Measurements from ENCODE around the gene RHOBTB1.

DNA sequence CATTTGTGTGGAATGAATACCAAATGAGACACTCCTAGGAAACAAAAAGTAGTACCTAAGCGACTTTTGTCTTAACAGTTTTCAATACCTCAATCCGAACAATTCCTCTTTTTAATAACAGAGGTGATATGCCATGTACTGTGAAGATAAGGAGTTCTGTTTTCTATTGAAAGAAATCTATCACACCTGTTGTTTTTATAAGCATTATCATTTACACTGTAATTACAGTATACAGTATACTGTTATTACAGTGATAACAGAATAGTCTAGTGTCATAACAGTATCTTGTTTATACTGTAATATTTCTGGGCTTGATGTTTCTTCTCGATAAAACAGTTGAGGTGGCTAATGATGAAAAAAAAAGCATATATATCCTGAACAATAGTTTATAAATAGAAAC lies 9.4 kb upstream of the RHOBTB1 start:
- TF ChIP-seq, protein P1, sequence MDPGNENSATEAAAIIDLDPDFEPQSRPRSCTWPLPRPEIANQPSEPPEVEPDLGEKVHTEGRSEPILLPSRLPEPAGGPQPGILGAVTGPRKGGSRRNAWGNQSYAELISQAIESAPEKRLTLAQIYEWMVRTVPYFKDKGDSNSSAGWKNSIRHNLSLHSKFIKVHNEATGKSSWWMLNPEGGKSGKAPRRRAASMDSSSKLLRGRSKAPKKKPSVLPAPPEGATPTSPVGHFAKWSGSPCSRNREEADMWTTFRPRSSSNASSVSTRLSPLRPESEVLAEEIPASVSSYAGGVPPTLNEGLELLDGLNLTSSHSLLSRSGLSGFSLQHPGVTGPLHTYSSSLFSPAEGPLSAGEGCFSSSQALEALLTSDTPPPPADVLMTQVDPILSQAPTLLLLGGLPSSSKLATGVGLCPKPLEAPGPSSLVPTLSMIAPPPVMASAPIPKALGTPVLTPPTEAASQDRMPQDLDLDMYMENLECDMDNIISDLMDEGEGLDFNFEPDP (CRISPR knock-in tag; IDR thresholded peaks at IDR 0.05): no peak
- TF ChIP-seq, protein P2, sequence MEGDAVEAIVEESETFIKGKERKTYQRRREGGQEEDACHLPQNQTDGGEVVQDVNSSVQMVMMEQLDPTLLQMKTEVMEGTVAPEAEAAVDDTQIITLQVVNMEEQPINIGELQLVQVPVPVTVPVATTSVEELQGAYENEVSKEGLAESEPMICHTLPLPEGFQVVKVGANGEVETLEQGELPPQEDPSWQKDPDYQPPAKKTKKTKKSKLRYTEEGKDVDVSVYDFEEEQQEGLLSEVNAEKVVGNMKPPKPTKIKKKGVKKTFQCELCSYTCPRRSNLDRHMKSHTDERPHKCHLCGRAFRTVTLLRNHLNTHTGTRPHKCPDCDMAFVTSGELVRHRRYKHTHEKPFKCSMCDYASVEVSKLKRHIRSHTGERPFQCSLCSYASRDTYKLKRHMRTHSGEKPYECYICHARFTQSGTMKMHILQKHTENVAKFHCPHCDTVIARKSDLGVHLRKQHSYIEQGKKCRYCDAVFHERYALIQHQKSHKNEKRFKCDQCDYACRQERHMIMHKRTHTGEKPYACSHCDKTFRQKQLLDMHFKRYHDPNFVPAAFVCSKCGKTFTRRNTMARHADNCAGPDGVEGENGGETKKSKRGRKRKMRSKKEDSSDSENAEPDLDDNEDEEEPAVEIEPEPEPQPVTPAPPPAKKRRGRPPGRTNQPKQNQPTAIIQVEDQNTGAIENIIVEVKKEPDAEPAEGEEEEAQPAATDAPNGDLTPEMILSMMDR (IDR thresholded peaks at IDR 0.05 in 2 of 3, conservative IDR thresholded peaks at IDR 0.05 in 1 of 3; ENCODE audit: insufficient read depth in 2 of 3, low read depth in 1 of 3, low read length in 3 of 3): no peak
- TF ChIP-seq CEBPB (tag; IDR thresholded peaks at IDR 0.05): no peak
- no peak for TF ChIP-seq GABPA (tag; conservative IDR thresholded peaks at IDR 0.05; ENCODE audit: low read depth)
- no peak for TF ChIP-seq POLR2A (conservative IDR thresholded peaks at IDR 0.05)
- no peak for TF ChIP-seq RFX5 (IDR thresholded peaks at IDR 0.05; ENCODE audit: low read depth, low read length)
- TF ChIP-seq, protein P3, sequence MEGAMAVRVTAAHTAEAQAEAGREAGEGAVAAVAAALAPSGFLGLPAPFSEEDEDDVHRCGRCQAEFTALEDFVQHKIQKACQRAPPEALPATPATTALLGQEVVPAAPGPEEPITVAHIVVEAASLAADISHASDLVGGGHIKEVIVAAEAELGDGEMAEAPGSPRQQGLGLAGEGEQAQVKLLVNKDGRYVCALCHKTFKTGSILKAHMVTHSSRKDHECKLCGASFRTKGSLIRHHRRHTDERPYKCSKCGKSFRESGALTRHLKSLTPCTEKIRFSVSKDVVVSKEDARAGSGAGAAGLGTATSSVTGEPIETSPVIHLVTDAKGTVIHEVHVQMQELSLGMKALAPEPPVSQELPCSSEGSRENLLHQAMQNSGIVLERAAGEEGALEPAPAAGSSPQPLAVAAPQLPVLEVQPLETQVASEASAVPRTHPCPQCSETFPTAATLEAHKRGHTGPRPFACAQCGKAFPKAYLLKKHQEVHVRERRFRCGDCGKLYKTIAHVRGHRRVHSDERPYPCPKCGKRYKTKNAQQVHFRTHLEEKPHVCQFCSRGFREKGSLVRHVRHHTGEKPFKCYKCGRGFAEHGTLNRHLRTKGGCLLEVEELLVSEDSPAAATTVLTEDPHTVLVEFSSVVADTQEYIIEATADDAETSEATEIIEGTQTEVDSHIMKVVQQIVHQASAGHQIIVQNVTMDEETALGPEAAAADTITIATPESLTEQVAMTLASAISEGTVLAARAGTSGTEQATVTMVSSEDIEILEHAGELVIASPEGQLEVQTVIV (CRISPR knock-in tag; IDR thresholded peaks at IDR 0.05; ENCODE audit: borderline replicate concordance): no peak
- TF ChIP-seq PHB2 (IDR thresholded peaks at IDR 0.05; ENCODE audit: low read depth): no peak
- TF ChIP-seq ZNF696 (CRISPR knock-in tag; conservative IDR thresholded peaks at IDR 0.05): no peak
- no peak for TF ChIP-seq ARNT (IDR thresholded peaks at IDR 0.05)
- TF ChIP-seq CHD4 (IDR thresholded peaks at IDR 0.05; ENCODE audit: insufficient read depth, insufficient replicate concordance, low read depth, low read length, poor library complexity, severe bottlenecking): no peak

Measured in K562 (cell line).